GM12872 (cell line): ENCODE measurements around the gene FURIN.

Experiments
- TF ChIP-seq, protein P1 (sequence below): IDR thresholded peaks from 3 replicates; pipeline ENCODE4 v1.5.1; 2011; ENCODE audit warnings: low read depth, mild to moderate bottlenecking, low read length, moderate library complexity; ENCODE audit not compliant: insufficient read depth

FURIN gene

DNA sequence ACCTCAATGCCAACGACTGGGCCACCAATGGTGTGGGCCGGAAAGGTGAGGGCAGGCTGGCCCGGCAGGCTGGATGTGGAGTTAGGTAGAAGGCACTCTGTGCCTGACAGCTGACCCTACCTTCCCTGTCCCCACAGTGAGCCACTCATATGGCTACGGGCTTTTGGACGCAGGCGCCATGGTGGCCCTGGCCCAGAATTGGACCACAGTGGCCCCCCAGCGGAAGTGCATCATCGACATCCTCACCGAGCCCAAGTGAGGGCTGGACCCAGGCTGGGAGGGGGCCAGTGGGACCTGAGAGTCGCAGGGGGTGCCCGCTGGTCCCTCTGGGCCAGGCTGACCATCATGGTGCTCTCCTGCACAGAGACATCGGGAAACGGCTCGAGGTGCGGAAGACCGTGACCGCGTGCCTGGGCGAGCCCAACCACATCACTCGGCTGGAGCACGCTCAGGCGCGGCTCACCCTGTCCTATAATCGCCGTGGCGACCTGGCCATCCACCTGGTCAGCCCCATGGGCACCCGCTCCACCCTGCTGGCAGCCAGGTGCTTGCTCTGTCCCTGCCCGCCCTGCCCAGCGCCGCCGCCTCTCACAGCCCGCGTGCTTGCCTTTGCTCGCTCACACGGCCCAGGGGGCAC lies 11.5 kb downstream of the FURIN start:
- TF ChIP-seq, protein P1, sequence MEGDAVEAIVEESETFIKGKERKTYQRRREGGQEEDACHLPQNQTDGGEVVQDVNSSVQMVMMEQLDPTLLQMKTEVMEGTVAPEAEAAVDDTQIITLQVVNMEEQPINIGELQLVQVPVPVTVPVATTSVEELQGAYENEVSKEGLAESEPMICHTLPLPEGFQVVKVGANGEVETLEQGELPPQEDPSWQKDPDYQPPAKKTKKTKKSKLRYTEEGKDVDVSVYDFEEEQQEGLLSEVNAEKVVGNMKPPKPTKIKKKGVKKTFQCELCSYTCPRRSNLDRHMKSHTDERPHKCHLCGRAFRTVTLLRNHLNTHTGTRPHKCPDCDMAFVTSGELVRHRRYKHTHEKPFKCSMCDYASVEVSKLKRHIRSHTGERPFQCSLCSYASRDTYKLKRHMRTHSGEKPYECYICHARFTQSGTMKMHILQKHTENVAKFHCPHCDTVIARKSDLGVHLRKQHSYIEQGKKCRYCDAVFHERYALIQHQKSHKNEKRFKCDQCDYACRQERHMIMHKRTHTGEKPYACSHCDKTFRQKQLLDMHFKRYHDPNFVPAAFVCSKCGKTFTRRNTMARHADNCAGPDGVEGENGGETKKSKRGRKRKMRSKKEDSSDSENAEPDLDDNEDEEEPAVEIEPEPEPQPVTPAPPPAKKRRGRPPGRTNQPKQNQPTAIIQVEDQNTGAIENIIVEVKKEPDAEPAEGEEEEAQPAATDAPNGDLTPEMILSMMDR = no peak

DNA sequence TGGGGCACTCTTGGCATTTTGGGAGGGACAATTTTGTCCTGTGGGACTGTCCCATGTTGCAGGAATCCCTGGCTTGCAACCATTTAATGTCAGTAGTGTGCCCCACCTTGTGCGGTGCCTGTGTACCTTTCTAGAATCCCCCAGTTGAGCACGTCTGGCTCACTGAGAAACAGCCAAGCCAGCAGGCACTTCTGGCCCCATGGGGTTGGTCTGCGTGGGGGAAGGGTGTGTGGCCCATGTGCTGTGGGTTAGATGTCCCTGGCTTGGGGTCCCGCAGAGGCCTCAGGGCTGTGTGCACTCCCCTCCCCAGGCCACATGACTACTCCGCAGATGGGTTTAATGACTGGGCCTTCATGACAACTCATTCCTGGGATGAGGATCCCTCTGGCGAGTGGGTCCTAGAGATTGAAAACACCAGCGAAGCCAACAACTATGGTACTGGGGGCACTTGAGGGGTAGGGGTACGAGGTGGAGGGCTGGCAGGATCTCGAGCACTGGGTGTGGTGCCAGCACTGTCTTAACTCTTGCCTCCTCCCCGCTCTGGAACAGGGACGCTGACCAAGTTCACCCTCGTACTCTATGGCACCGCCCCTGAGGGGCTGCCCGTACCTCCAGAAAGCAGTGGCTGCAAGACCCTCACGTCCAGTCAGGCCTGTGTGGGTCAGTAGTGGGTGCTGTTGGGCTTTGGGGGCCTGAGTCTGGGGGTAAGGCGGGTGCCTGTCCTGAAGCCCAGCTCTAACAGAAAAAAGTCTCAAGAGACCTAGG lies 12.2 kb downstream of the FURIN start:
- TF ChIP-seq, protein P1 = no peak

DNA sequence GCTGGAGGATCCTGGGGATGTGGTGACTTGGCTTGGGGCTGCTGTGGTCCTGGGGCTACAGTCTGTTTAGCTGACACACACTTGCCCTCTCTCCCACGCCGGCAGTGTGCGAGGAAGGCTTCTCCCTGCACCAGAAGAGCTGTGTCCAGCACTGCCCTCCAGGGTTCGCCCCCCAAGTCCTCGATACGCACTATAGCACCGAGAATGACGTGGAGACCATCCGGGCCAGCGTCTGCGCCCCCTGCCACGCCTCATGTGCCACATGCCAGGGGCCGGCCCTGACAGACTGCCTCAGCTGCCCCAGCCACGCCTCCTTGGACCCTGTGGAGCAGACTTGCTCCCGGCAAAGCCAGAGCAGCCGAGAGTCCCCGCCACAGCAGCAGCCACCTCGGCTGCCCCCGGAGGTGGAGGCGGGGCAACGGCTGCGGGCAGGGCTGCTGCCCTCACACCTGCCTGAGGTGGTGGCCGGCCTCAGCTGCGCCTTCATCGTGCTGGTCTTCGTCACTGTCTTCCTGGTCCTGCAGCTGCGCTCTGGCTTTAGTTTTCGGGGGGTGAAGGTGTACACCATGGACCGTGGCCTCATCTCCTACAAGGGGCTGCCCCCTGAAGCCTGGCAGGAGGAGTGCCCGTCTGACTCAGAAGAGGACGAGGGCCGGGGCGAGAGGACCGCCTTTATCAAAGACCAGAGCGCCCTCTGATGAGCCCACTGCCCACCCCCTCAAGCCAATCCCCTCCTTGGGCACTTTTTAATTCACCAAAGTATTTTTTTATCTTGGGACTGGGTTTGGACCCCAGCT lies 13.0 kb downstream of the FURIN start:
- TF ChIP-seq, protein P1 = no peak

DNA sequence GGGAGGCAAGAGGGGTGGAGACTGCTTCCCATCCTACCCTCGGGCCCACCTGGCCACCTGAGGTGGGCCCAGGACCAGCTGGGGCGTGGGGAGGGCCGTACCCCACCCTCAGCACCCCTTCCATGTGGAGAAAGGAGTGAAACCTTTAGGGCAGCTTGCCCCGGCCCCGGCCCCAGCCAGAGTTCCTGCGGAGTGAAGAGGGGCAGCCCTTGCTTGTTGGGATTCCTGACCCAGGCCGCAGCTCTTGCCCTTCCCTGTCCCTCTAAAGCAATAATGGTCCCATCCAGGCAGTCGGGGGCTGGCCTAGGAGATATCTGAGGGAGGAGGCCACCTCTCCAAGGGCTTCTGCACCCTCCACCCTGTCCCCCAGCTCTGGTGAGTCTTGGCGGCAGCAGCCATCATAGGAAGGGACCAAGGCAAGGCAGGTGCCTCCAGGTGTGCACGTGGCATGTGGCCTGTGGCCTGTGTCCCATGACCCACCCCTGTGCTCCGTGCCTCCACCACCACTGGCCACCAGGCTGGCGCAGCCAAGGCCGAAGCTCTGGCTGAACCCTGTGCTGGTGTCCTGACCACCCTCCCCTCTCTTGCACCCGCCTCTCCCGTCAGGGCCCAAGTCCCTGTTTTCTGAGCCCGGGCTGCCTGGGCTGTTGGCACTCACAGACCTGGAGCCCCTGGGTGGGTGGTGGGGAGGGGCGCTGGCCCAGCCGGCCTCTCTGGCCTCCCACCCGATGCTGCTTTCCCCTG lies 13.8 kb downstream of the FURIN start:
- TF ChIP-seq, protein P1 = no peak

DNA sequence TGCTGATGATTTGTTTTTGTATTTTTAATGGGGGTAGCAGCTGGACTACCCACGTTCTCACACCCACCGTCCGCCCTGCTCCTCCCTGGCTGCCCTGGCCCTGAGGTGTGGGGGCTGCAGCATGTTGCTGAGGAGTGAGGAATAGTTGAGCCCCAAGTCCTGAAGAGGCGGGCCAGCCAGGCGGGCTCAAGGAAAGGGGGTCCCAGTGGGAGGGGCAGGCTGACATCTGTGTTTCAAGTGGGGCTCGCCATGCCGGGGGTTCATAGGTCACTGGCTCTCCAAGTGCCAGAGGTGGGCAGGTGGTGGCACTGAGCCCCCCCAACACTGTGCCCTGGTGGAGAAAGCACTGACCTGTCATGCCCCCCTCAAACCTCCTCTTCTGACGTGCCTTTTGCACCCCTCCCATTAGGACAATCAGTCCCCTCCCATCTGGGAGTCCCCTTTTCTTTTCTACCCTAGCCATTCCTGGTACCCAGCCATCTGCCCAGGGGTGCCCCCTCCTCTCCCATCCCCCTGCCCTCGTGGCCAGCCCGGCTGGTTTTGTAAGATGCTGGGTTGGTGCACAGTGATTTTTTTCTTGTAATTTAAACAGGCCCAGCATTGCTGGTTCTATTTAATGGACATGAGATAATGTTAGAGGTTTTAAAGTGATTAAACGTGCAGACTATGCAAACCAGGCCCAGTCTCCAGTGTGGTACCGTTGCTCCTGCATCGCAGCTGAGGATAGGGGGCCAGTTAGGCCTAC lies 14.6 kb downstream of the FURIN start:
- TF ChIP-seq, protein P1 = no peak

DNA sequence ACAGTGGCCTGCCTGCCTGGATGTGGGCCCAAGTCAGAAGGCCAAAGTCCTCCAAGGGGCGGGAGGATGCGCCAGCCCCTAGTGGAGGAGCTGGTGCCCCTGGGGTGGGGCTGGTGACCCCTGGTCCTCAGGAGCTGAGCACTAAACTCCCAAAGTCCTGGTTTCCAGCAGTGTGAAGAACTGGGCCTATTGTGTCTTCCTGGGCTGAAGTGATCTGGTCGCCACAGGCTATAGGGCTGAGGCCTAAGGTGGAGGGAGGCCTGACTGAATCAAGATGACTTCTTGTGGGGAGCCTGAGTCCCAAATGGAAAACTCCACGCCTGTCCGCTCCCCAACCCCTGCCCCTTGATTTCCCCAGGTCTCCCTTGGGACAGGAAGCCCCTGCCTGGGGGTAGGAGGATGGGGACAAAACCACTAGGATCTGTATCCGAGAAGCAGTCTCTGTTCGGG lies 15.2 kb downstream of the FURIN start:
- TF ChIP-seq, protein P1 = no peak
